ENCODE data around the gene TMEM184B.

- TF ChIP-seq CTCF (conservative IDR thresholded peaks at IDR 0.05), result no peak
- no peak for TF ChIP-seq EZH2 (IDR thresholded peaks at IDR 0.05; ENCODE audit: low read depth)
Measured at GRCh38 chr22:38184788-38185187, 88.0 kb downstream of the TMEM184B start.

Measured in PC-9 (cell line).